ENCODE data around the gene CNDP1.
"Not testable (repeated sequence)": the region's sequence is repeated elsewhere in the genome, so short reads cannot be mapped to it uniquely, and the experiment has no call there.

The CNDP1 gene

GRCh38 chr18:74522635-74523548 lies 11.4 kb upstream of the CNDP1 start:
- no peak for DNase-seq

GRCh38 chr18:74524097-74524496 lies 10.2 kb upstream of the CNDP1 start:
- no peak for DNase-seq

- DNase-seq = not testable (repeated sequence)
Measured at GRCh38 chr18:74524915-74525314, 9.4 kb upstream of the CNDP1 start.

- DNase-seq = no peak
Measured at GRCh38 chr18:74525741-74526140, 8.6 kb upstream of the CNDP1 start.

- no peak for DNase-seq
Measured at GRCh38 chr18:74526488-74526887, 7.8 kb upstream of the CNDP1 start.

- no peak for DNase-seq
Measured at GRCh38 chr18:74528478-74528877, 5.8 kb upstream of the CNDP1 start.

GRCh38 chr18:74528913-74529312 lies 5.4 kb upstream of the CNDP1 start:
- no peak for DNase-seq

GRCh38 chr18:74529378-74529777 lies 4.9 kb upstream of the CNDP1 start:
- DNase-seq = no peak

GRCh38 chr18:74529811-74530583 lies 4.3 kb upstream of the CNDP1 start:
- DNase-seq = no peak

GRCh38 chr18:74530584-74530862 lies 3.8 kb upstream of the CNDP1 start:
- DNase-seq = no peak

GRCh38 chr18:74531043-74531442 lies 3.3 kb upstream of the CNDP1 start:
- DNase-seq = no peak

GRCh38 chr18:74532511-74533025 lies 1.7 kb upstream of the CNDP1 start:
- DNase-seq = no peak

GRCh38 chr18:74533666-74534065 lies 634 bp upstream of the CNDP1 start:
- DNase-seq = no peak

GRCh38 chr18:74534981-74535649 lies 815 bp downstream of the CNDP1 start:
- DNase-seq = no peak

GRCh38 chr18:74539289-74539688 lies 5.0 kb downstream of the CNDP1 start:
- no peak for DNase-seq

GRCh38 chr18:74540652-74541421 lies 6.5 kb downstream of the CNDP1 start:
- no peak for DNase-seq

GRCh38 chr18:74541703-74542555 lies 7.6 kb downstream of the CNDP1 start:
- DNase-seq = no peak

- DNase-seq = no peak
Measured at GRCh38 chr18:74544898-74545297, 10.6 kb downstream of the CNDP1 start.

- no peak for DNase-seq
Measured at GRCh38 chr18:74546007-74546406, 11.7 kb downstream of the CNDP1 start.

- DNase-seq = no peak
Measured at GRCh38 chr18:74546751-74547530, 12.6 kb downstream of the CNDP1 start.

- DNase-seq = no peak
Measured at GRCh38 chr18:74547860-74548259, 13.6 kb downstream of the CNDP1 start.

Measured in NCI-H748 treated with DMSO at 0.1 percent for 48 hours (cell line).